A673 (cell line): ENCODE measurements around the gene CD74. TPM values are rescaled to one million over a fixed set of nuclear protein-coding genes. Genes with fewer than 3 reads are reported as not detected.
"Not testable (repeated sequence)": the region's sequence is repeated elsewhere in the genome, so short reads cannot be mapped to it uniquely, and the experiment has no call there.

Experiments used
- BruUV-seq: library from RNA; stranded (reverse); fragments of 400-500 nt; replicated peaks from 2 replicates; lab custom pipeline; 2021; lab: Mats Ljungman, UMichigan
- CTCF ChIA-PET: fragments of 300-600 bp; sonication (Branson Sonifier 250); formaldehyde crosslinking; loops from one replicate; lab custom pipeline; 2022; ENCODE audit warnings: antibody characterized with exemption; lab: Charles Lee
- POLR2A ChIA-PET: fragments of 300-600 bp; sonication (Branson Sonifier 250); formaldehyde crosslinking; loops from one replicate; lab custom pipeline; 2022; ENCODE audit warnings: antibody characterized with exemption; ENCODE audit not compliant: low non-redundant PET; lab: Charles Lee
- DNase-seq: peaks from one replicate; pipeline ENCODE4 v3.0.0-alpha.2; 2015; ENCODE audit warnings: low spot score
- H3K27ac ChIP-seq: fragments of 200-600 bp; sonication (generic); 2 replicates; pipeline ENCODE4 v1.5.1; 2016; ENCODE audit warnings: mixed run types, low read depth, mild to moderate bottlenecking, mixed read lengths, antibody characterized with exemption, low read length; ENCODE audit not compliant: poor library complexity, severe bottlenecking
- H3K27me3 ChIP-seq: fragments of 200-600 bp; sonication (generic); replicated peaks from 2 replicates; pipeline ENCODE4 v1.6.1; 2017; ENCODE audit warnings: mixed run types, low read depth, mild to moderate bottlenecking, mixed read lengths, antibody characterized with exemption, low read length; ENCODE audit not compliant: insufficient read depth, poor library complexity
- H3K36me3 ChIP-seq: fragments of 200-600 bp; sonication (generic); 2 replicates; pipeline ENCODE4 v1.6.1; 2016; ENCODE audit warnings: mixed run types, mild to moderate bottlenecking, mixed read lengths, antibody characterized with exemption, low read length; ENCODE audit not compliant: insufficient read depth, poor library complexity, severe bottlenecking
- H3K4me1 ChIP-seq: fragments of 200-600 bp; sonication (generic); 2 replicates; pipeline ENCODE4 v1.6.1; 2017; ENCODE audit warnings: mixed run types, mild to moderate bottlenecking, mixed read lengths, antibody characterized with exemption, low read length; ENCODE audit not compliant: insufficient read depth, poor library complexity, severe bottlenecking
- H3K4me3 ChIP-seq: fragments of 200-600 bp; sonication (generic); 2 replicates; pipeline ENCODE4 v1.5.1; 2016; ENCODE audit warnings: low read depth, mixed run types, mild to moderate bottlenecking, mixed read lengths, low read length; ENCODE audit not compliant: poor library complexity, severe bottlenecking
- H3K9me3 ChIP-seq: fragments of 200-600 bp; sonication (generic); 2 replicates; pipeline ENCODE4 v1.6.1; 2016; ENCODE audit warnings: mixed run types, low read depth, mild to moderate bottlenecking, mixed read lengths, antibody characterized with exemption, low read length; ENCODE audit not compliant: poor library complexity, severe bottlenecking
- EZH2 ChIP-seq: fragments of 200-600 bp; sonication (generic); IDR thresholded peaks from 2 replicates; pipeline ENCODE4 v1.6.1; 2017; ENCODE audit warnings: borderline replicate concordance, low read depth, mild to moderate bottlenecking, mixed read lengths, antibody characterized with exemption, low read length; ENCODE audit not compliant: poor library complexity, severe bottlenecking
- intact Hi-C: fragments of 100-400 bp; cut with micrococcal nuclease; formaldehyde crosslinking; loops from one replicate; pipeline ENCODE4 v1.10.0; 2022; ENCODE audit not compliant: unreplicated experiment
- total RNA-seq: library from RNA; stranded (reverse); gene quantifications from 2 replicates; pipeline ENCODE4 v1.2.3, GENCODE V29; 2021
- TF ChIP-seq, protein P1 (sequence below): fragments of 300-800, 200-600 bp; sonication (generic); conservative IDR thresholded peaks from 2 replicates; pipeline ENCODE4 v1.5.1; 2017; ENCODE audit warnings: low read depth, mild to moderate bottlenecking, antibody characterized with exemption, low read length, moderate library complexity, mixed read lengths

Gene CD74
- total RNA-seq, 1 experiment from 2014 or later: not detected

DNA sequence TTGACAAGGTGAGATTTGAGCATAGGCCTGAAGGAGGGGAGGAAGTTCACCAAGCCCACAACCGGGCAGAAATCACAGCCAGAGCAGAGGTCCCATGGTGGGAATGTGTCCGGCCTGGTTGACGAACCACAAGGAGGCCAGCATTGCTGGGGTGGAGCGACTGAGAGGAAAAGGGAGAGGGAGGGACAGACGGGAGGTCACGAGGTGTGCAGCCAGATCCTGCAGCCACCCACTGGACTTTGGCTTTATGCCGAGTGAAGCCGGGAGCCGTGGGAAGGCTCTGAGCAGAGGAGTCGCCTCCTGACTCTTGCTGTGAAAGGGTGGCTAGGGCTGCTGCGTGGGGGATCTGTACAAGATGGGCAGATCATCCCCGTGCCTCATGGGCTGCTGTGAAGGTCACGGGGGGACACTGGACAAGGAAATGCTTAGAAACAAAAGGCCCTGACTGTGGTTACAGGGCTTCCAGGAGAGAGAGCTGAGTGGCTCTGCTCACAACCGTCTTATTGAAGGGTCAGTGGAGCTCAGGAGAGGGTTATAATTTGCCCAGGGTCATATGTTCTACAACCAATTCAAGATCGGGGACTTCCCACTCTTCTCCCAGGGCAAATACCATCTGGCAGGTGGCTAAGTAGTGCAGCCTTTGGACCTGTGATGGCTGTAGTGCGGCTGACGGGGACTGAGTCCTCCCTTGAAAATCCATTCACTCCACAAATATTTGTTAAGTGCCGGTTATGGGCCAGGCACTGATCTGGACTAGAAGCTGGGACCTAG lies 15.6 kb upstream of the CD74 start:
- CTCF ChIA-PET: interaction anchor here (0.5 to 0.6 kb wide), 2 partner anchors 209 to 373 kb away, joined by 3 to 13 read pairs; no protein-coding TSS in a partner anchor
- BruUV-seq: no TSS peak

DNA sequence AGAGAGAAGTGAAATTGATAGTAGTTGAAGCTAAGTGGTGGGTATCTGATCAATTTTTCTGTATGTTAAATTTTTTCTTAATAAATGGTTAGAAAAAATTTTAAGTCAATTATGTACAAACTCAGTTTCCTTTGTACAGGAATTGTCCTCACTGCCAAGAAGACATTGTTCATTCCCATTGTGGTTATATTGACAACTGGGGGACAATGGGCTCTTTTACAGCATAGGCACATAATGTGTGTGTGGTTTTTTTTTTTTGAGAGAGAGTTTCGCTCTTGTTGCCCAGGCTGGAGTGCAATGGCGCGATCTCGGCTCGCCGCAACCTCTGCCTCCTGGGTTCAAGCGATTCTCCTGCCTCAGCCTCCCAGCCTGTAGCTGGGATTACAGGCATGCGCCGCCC lies 13.5 kb upstream of the CD74 start:
- H3K4me1 ChIP-seq, H3K27me3 ChIP-seq, H3K9me3 ChIP-seq, POLR2A ChIA-PET, CTCF ChIA-PET, H3K27ac ChIP-seq, DNase-seq, intact Hi-C loops, BruUV-seq, H3K36me3 ChIP-seq, H3K4me3 ChIP-seq: not testable (repeated sequence)

More for the DNA sequence above, 15.6 kb upstream of the CD74 start:
- DNase-seq: no peak
- TF ChIP-seq, protein P1, sequence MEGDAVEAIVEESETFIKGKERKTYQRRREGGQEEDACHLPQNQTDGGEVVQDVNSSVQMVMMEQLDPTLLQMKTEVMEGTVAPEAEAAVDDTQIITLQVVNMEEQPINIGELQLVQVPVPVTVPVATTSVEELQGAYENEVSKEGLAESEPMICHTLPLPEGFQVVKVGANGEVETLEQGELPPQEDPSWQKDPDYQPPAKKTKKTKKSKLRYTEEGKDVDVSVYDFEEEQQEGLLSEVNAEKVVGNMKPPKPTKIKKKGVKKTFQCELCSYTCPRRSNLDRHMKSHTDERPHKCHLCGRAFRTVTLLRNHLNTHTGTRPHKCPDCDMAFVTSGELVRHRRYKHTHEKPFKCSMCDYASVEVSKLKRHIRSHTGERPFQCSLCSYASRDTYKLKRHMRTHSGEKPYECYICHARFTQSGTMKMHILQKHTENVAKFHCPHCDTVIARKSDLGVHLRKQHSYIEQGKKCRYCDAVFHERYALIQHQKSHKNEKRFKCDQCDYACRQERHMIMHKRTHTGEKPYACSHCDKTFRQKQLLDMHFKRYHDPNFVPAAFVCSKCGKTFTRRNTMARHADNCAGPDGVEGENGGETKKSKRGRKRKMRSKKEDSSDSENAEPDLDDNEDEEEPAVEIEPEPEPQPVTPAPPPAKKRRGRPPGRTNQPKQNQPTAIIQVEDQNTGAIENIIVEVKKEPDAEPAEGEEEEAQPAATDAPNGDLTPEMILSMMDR: no peak
- TF ChIP-seq EZH2: no peak
- Histone ChIP-seq H3K9me3 (no peaks in the 10 kb centered on the region), H3K27me3 (no peaks in the 10 kb centered on the region), H3K4me1 (no peaks in the 10 kb centered on the region), H3K36me3 (no peaks in the 10 kb centered on the region), H3K4me3 (no peak overlapping the region), H3K27ac (no peak overlapping the region)
- POLR2A ChIA-PET: no interaction called here
- intact Hi-C loops: no loop called here

DNA sequence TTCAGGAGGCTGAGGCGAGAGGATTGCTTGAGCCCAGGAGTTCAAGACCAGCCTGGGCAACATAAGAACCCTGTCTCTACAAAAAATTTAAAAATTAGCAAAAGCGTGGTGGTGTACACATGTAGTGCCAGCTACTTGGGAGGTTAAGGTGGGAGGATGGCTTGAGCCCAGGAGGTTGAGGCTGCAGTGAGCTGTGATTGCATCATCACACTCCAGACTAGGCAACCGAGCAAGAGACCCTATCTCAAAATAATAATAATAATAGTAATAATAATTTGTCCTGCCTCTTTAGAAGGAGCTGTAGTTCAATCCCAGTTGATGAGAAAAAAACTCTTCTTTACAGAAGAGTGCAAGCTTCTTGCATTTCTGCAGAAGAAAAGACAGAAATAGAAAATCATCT lies 10.0 kb upstream of the CD74 start:
- DNase-seq: no peak
- ChIA-PET CTCF (no interaction called here), POLR2A (no interaction called here)
- Histone ChIP-seq H3K27me3 (no peaks in the 10 kb centered on the region), H3K9me3 (no peaks in the 10 kb centered on the region), H3K4me1 (no peaks in the 10 kb centered on the region), H3K4me3 (no peak overlapping the region), H3K36me3 (no peaks in the 10 kb centered on the region), H3K27ac (no peak overlapping the region)
- TF ChIP-seq, protein P1: no peak
- TF ChIP-seq EZH2: no peak
- no TSS peak for BruUV-seq
- intact Hi-C loops: no loop called here

DNA sequence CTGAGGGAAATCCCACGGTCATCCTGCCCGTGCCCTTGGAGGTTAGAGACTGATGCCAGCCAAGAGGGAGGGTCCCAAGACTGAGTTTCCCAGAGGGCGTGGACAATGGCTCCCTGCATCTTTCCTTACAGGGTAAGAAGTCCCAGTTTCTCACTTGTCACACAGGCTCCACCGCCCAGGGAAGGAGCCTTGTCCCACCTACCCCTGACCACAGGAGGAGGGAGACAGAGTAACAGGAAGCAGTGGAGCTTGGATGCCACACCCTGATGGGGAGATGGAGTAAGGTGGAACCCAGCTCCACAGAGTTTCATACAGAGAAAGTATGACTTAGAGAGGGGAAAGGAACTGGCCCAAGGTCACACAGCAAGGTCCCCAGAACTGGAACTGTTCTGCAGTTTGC lies 9.4 kb upstream of the CD74 start:
- BruUV-seq: no TSS peak

More for the DNA sequence above, 9.4 kb upstream of the CD74 start:
- intact Hi-C loops: no loop called here
- Histone ChIP-seq H3K27ac (no peak overlapping the region), H3K36me3 (no peaks in the 10 kb centered on the region), H3K4me1 (no peaks in the 10 kb centered on the region), H3K4me3 (no peak overlapping the region), H3K27me3 (no peaks in the 10 kb centered on the region), H3K9me3 (no peaks in the 10 kb centered on the region)
- DNase-seq: no peak
- CTCF ChIA-PET: no interaction called here
- TF ChIP-seq, protein P1: no peak
- no peak for TF ChIP-seq EZH2
- POLR2A ChIA-PET: no interaction called here
